Hematopoietic multipotent progenitor cell (in vitro differentiated cells): ENCODE measurements around the gene HLA-A. TPM values are rescaled to one million over a fixed set of nuclear protein-coding genes. Genes with fewer than 3 reads are reported as not detected.
A peak's percentile ranks its signal among the peaks of the same experiment; 100 is the strongest.
"Not testable (repeated sequence)": the region's sequence is repeated elsewhere in the genome, so short reads cannot be mapped to it uniquely, and the experiment has no call there.

Source experiments
- DNase-seq, 3 donors: peaks; one replicate each; pipeline ENCODE4 v3.0.0-alpha.2; 2011 to 2015; ENCODE audit warnings: low read depth in 2 of 3, low spot score in 2 of 3
- total RNA-seq: library from RNA; depleted of rRNA; stranded (reverse); fragments of >200 nt; gene quantifications from one replicate; pipeline ENCODE4 v1.2.3, GENCODE V29; 2012

HLA-A gene
- total RNA-seq, 1 donor: 1,432 TPM

GRCh38 chr6:29958921-29959320, 16.6 kb downstream of the HLA-A start:
- DNase-seq: no peak

- DNase-seq: no peak
Observed at GRCh38 chr6:29959467-29959866, 17.1 kb downstream of the HLA-A start.

GRCh38 chr6:29961966-29962365, 19.6 kb downstream of the HLA-A start:
- DNase-seq: no peak

- not testable (repeated sequence) for DNase-seq
Observed at GRCh38 chr6:29963697-29964096, 21.4 kb downstream of the HLA-A start.

- DNase-seq: no peak
Observed at GRCh38 chr6:29964518-29964886, 22.2 kb downstream of the HLA-A start.

GRCh38 chr6:29964887-29965562, 22.7 kb downstream of the HLA-A start:
- DNase-seq: peak; percentile 67 to 98 (median 97)

- DNase-seq: no peak
Observed at GRCh38 chr6:29965563-29965872, 23.2 kb downstream of the HLA-A start.

- peak in 2 of 3 donors; percentile 54 to 76 for DNase-seq
Observed at GRCh38 chr6:29965873-29966601, 23.7 kb downstream of the HLA-A start.

- peak in 2 of 3 donors; percentile 31 to 51 for DNase-seq
Observed at GRCh38 chr6:29967379-29968010, 25.2 kb downstream of the HLA-A start.

GRCh38 chr6:29968130-29968529, 25.8 kb downstream of the HLA-A start:
- DNase-seq: no peak

GRCh38 chr6:29968905-29969304, 26.6 kb downstream of the HLA-A start:
- DNase-seq: no peak

GRCh38 chr6:29970711-29971110, 28.4 kb downstream of the HLA-A start:
- no peak for DNase-seq

GRCh38 chr6:29974901-29975560, 32.7 kb downstream of the HLA-A start:
- DNase-seq: peak in 1 of 3 donors; percentile 42

- DNase-seq: no peak
Observed at GRCh38 chr6:29975561-29975907, 33.2 kb downstream of the HLA-A start.

- no peak for DNase-seq
Observed at GRCh38 chr6:29976253-29976587, 33.9 kb downstream of the HLA-A start.

- DNase-seq: peak in 2 of 3 donors; percentile 62 to 64
Observed at GRCh38 chr6:29976588-29977424, 34.5 kb downstream of the HLA-A start.

GRCh38 chr6:29977425-29977727, 35.0 kb downstream of the HLA-A start:
- DNase-seq: no peak

- DNase-seq: not testable (repeated sequence)
Observed at GRCh38 chr6:29980013-29980412, 37.7 kb downstream of the HLA-A start.

- no peak for DNase-seq
Observed at GRCh38 chr6:29980511-29980910, 38.2 kb downstream of the HLA-A start.

- DNase-seq: no peak
Observed at GRCh38 chr6:29981211-29981812, 39.0 kb downstream of the HLA-A start.

GRCh38 chr6:29982097-29982496, 39.8 kb downstream of the HLA-A start:
- DNase-seq: no peak
